Lower leg skin (tissue), 4 donors: Measurements from ENCODE around the gene KRT13. TPM values are rescaled to one million over a fixed set of nuclear protein-coding genes. Genes with fewer than 3 reads are reported as not detected.

Experiments used
- DNase-seq, 2 donors: peaks; one replicate each; pipeline ENCODE4 v3.0.0-alpha.2; 2019; ENCODE audit warnings: low spot score in 2 of 2
- H3K4me3 ChIP-seq: fragments of 200-600 bp; sonication (generic); 2 replicates; pipeline ENCODE4 v1.5.1; 2017; ENCODE audit warnings: mild to moderate bottlenecking, low read depth; ENCODE audit not compliant: poor library complexity, severe bottlenecking
- POLR2A ChIP-seq, 2 donors: fragments of 450-650 bp; IDR thresholded peaks; one replicate each; pipeline ENCODE4 v1.6.1; 2016 to 2017; ENCODE audit warnings: antibody characterized with exemption in 2 of 2, mild to moderate bottlenecking in 1 of 2, moderate library complexity in 1 of 2
- WGBS, 2 donors: methylation state at CpG; one replicate each; pipeline ENCODE4 v1.1.5; 2018; 5-methylcytosine and 5-hydroxymethylcytosine counted together
- intact Hi-C: fragments of 100-400 bp; cut with DNase I; formaldehyde crosslinking; loops from one replicate; pipeline ENCODE4 v1.15.0; 2023; ENCODE audit warnings: low total_unique reads
- total RNA-seq, 4 donors: library from RNA; depleted of rRNA; stranded (reverse); fragments of >200 nt; gene quantifications; one replicate each; pipeline ENCODE4 v1.1.0, GENCODE V29; 2016
- TF ChIP-seq, protein P1 (sequence below), 3 donors: fragments of 450-650 bp; IDR thresholded peaks; one replicate each; pipeline ENCODE4 v1.5.1; 2016; ENCODE audit warnings: antibody characterized with exemption in 3 of 3, mild to moderate bottlenecking in 3 of 3, moderate library complexity in 2 of 3

Gene KRT13
- total RNA-seq, 4 donors from 2014 or later = 0.19 to 0.46 TPM; not detected in 2

DNA sequence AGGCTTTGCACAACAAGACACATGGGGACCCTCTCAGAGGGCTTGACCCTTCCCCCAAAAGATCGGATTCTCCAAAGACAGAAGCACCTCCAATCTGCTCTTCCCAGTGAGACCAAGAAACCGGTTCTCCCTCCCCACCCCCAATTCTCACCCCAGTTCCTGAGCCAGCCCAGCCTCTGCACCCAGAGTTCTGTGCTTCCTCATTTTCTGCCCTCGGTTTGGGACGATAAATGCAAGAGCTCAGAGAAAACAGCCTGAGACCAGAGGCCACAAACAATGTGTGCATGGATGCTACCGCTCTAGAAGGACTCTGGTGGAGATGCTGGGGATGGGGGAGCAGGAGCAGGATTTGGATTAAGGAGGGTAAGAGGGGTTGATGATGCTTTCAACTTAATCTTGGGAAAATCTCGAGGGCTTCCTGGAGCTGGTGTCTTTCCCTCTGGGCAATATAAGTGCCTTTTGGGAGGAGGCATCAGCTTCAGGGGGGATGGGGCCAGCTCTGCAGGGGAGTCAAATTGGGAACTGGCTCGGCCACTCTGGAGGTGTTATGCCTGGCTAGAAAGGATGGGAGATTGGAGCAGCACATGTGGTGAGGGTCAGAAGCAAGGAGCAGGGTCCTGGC lies 7.2 kb upstream of the KRT13 start:
- 38 to 49% methylated on average over 7 of the region's 7 CpGs for WGBS, 2 donors
- no peak for DNase-seq
- TF ChIP-seq, protein P1, sequence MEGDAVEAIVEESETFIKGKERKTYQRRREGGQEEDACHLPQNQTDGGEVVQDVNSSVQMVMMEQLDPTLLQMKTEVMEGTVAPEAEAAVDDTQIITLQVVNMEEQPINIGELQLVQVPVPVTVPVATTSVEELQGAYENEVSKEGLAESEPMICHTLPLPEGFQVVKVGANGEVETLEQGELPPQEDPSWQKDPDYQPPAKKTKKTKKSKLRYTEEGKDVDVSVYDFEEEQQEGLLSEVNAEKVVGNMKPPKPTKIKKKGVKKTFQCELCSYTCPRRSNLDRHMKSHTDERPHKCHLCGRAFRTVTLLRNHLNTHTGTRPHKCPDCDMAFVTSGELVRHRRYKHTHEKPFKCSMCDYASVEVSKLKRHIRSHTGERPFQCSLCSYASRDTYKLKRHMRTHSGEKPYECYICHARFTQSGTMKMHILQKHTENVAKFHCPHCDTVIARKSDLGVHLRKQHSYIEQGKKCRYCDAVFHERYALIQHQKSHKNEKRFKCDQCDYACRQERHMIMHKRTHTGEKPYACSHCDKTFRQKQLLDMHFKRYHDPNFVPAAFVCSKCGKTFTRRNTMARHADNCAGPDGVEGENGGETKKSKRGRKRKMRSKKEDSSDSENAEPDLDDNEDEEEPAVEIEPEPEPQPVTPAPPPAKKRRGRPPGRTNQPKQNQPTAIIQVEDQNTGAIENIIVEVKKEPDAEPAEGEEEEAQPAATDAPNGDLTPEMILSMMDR (IDR thresholded peaks at IDR 0.05) = no peak
- TF ChIP-seq POLR2A (IDR thresholded peaks at IDR 0.05) = no peak
- H3K4me3 ChIP-seq = no peak overlapping the region
- intact Hi-C loops = no loop called here

DNA sequence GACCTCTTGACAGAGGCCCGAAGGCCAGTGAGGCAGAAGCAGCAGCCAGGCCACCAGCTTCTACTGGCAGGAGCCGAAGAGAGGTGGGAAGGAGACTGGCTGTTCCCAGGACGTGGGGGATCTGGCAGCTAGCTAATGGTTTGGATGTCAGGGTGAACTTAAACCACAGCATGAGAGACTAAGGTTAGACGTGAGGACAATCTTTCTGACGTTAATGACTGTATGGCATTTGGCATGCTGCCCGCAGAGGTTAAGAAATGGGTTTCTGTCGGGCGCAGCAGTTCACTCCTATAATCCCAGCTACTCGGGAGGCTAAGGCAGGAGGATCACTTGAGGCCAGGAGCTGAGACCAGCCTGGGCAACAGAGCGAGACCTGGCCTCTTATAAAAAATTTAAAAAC lies 6.3 kb upstream of the KRT13 start:
- TF ChIP-seq, protein P1 (IDR thresholded peaks at IDR 0.05) = no peak
- TF ChIP-seq POLR2A (IDR thresholded peaks at IDR 0.05) = no peak
- WGBS, 2 donors = 64 to 66% methylated on average over 10 of the region's 10 CpGs
- H3K4me3 ChIP-seq = no peak overlapping the region
- intact Hi-C loops = no loop called here
- no peak for DNase-seq

DNA sequence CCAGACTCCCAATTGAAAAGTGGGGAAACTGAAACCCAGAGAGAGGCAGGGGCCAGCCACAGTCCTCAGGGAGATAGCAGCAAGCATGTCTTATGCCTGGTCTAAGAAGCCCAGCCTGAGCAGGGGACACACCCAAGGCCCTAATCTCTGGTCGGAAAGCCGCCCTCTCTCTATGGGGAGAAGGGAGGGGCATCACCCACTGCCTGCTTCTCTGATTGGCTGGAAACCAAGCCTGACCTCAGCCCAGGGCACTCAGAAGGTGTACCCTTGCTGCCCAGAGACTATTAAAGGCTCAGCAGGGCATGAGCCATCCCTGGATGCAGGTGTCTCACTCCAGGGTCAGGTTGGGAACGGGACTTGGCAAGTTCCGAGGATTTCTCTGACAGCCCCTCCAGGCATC lies 5.7 kb upstream of the KRT13 start:
- no peak overlapping the region for H3K4me3 ChIP-seq
- 54 to 71% methylated on average over 2 to 4 of the region's 4 CpGs for WGBS, 2 donors
- intact Hi-C loops = no loop called here
- no peak for TF ChIP-seq POLR2A (IDR thresholded peaks at IDR 0.05)
- TF ChIP-seq, protein P1 (IDR thresholded peaks at IDR 0.05) = no peak
- no peak for DNase-seq

DNA sequence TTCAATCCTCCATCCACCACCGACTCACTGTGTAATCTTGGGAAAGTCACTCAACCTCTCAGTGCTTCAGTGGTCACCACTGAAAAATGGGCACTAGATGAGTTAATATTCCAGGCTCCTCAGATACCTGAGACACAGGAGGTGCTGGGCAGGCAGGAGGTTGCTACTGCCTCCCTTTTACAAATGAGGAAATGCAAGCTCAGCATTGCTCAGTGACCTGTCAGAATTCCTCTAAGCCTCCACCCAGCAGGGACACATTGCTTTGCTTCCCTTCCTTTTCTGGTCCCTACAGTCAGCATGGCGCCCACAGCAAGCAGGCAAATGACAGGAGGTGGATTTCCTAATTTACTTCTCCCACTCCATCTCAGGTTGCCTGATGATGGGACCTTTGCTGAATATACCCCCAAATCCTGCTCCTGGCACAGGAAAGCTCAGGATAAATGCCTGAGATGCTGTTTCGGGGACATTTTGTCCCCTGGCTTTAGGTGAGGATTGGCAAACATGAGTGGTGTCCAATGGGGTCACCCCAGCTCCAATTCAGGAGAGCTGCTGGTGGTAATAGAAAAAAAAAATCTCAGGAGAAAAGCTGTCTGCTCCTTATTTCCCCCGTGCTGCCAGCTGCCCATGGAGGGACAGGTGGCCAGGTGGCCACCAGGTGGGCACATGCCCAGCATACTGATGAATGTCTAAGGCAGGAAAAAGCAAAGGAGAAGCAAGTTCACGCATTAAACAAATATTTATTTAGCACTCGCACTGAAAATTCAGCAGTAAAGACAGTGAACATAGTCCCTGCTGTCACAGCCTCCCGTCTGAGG lies 5.0 kb upstream of the KRT13 start:
- TF ChIP-seq, protein P1 (IDR thresholded peaks at IDR 0.05) = no peak
- TF ChIP-seq POLR2A (IDR thresholded peaks at IDR 0.05) = no peak
- H3K4me3 ChIP-seq = no peak overlapping the region
- intact Hi-C loops = no loop called here
- 76 to 79% methylated on average over 7 of the region's 7 CpGs for WGBS, 2 donors
- no peak for DNase-seq

DNA sequence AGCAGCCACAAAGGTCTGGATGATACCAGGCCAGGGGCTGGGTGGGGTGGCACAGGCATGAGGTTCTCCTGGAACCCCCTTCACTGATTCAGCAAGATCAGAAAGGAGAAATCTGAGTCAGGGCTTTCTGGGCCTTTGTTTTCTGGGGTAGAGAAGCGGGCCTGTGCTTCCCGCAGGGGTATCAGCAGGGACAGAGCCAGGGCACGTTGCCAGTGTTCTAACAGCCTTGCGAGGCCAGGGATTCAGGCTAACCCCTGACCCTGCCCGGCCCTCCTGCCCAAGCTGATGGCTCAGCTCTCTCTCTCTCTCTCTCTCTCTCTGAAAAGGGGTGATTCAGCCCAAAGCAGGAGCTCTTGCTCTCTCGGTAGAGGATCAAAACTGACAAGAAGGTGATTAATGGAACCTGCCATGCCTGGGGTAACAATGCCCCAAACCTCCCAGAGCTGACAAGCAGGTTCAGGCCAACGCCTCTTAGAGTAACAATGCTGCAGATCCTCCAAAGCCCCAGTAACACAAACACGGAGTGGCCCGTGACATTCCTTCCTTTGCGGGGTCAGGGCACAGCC lies 2.0 kb upstream of the KRT13 start:
- 48% methylated on average over 9 to 10 of the region's 10 CpGs for WGBS, 2 donors
- TF ChIP-seq, protein P1 (IDR thresholded peaks at IDR 0.05) = no peak
- TF ChIP-seq POLR2A (IDR thresholded peaks at IDR 0.05) = no peak
- H3K4me3 ChIP-seq = no peak overlapping the region
- intact Hi-C loops = no loop called here
- DNase-seq = no peak
